ENCODE data around the gene LDHAL6B. TPM values are rescaled to one million over a fixed set of nuclear protein-coding genes. Genes with fewer than 3 reads are reported as not detected.

LDHAL6B gene
- total RNA-seq, 1 donor from 2014 or later: not detected

DNA sequence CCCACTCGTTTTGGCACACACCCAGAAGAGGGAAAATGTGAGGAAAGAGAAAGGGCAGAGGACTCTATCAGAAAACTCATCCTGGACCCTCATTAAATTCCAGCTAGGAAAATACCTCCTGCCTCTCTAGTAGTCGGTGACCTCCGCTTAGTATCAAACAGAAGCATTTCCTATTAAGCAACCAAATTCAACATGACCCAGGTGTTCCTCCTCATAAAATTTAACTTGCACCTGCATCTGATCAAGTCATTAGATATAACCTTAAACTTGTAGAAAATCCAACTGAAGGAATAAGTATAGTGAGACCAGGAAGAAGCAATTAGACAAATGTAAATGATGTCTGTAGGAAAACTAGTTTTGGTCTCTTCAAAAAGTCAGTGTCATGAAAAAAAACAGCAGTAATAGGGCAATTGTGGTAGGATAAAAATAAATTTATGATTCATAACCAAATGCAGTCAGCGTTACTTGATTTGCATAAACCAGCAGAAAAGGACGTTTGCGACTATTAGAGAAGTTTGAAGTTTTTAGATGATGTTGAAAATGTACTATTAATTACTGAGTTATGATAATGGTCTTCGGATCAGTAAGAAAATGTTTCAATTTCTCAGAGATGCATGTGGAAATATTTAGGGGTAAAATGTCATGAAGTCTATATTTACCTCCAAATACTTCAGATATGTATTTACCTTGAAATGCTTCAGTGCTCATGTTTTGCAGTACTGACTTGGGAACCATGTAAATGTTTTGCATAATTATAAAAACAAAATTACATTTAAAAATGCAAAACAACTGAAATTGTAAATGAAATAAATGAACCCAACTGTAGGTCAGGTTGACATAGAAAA is 44.6 kb downstream of the LDHAL6B start:
- DNase-seq (ENCODE audit: low spot score): no peak
- Mint-ChIP-seq H3K4me3 (ENCODE audit: low read depth) (no peak overlapping the region), H3K27me3 (ENCODE audit: low read depth) (no peaks in the 10 kb centered on the region), H3K9me3 (no peaks in the 10 kb centered on the region), H3K36me3 (ENCODE audit: low read depth) (peaks cover 29% of the 10 kb centered on the region), H3K4me1 (ENCODE audit: low read depth) (peaks cover 46% of the 10 kb centered on the region), H3K27ac (peak overlapping the region; percentile 56)
- intact Hi-C loops (cut with micrococcal nuclease): loop anchor here (10.0 kb wide), 1 partner anchor 266 kb away; the partner anchor contains the start of gene RNF111

DNA sequence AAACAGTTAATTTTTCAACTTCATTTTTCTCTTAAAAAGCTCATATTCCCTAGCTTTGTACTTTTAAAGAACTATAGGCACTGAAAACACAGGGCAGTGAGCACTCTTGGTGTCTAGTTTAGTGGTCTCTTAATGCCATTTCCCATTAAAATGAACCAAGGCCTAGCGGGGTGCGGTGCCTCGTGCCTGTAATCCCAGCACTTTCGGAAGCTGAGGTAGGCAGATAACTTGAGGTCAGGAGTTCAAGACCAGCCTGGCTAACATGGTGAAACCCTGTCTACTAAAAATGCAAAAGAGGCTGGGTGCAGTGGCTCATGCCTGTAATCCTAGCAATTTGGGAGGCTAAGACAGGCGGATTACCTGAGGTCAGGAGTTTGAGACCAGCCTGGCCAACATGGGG is 45.5 kb downstream of the LDHAL6B start:
- peaks cover 55% of the 10 kb centered on the region for H3K4me1 Mint-ChIP-seq (ENCODE audit: low read depth)
- H3K9me3 Mint-ChIP-seq: no peaks in the 10 kb centered on the region
- H3K36me3 Mint-ChIP-seq (ENCODE audit: low read depth): peaks cover 30% of the 10 kb centered on the region
- no peak overlapping the region for H3K27ac Mint-ChIP-seq
- DNase-seq (ENCODE audit: low spot score): no peak
- H3K27me3 Mint-ChIP-seq (ENCODE audit: low read depth): no peaks in the 10 kb centered on the region
- intact Hi-C loops (cut with micrococcal nuclease): loop anchor here (10.0 kb wide), 1 partner anchor 267 kb away; the partner anchor contains the start of gene RNF111
- no peak overlapping the region for H3K4me3 Mint-ChIP-seq (ENCODE audit: low read depth)

DNA sequence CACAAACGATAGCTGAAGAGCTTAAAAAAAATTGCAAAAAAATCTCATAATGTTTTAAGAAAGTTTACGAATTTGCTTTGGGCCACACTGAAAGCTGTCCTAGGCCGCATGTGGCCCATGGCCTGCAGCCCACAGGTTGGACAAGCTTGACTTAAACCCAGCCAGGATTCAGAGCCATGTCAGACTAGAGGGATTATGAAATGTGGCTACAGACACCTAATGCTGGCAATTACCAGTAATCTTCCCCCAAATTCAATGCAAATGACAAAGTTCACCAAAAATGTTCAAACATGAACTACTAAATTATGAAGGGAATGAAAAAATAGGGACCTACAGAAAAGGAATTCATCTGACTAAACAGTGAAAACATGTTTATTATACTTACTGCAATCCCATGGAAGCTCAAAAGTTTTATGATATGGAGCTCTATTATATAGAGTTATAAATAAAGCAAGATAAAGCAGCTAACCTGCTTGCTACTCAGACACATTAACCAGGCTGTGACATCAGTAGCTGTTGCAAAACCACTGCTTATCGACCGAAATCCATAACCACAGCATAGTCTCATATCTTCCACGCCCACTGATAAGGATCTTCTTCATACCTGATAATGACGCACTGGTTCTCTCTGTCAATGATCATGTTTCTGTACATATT is 49.2 kb downstream of the LDHAL6B start:
- no peaks in the 10 kb centered on the region for H3K9me3 Mint-ChIP-seq
- H3K4me3 Mint-ChIP-seq (ENCODE audit: low read depth): peak overlapping the region; percentile 22
- intact Hi-C loops (cut with micrococcal nuclease): loop anchor here (1.0 to 10.0 kb wide), 4 partner anchors 44 to 271 kb away; partner anchors contain the start of genes MYO1E and RNF111
- H3K27me3 Mint-ChIP-seq (ENCODE audit: low read depth): peaks cover 1% of the 10 kb centered on the region
- H3K27ac Mint-ChIP-seq: peak overlapping the region; percentile 41
- DNase-seq (ENCODE audit: low spot score): peak; percentile 58
- H3K36me3 Mint-ChIP-seq (ENCODE audit: low read depth): peaks cover 35% of the 10 kb centered on the region
- peaks cover 53% of the 10 kb centered on the region for H3K4me1 Mint-ChIP-seq (ENCODE audit: low read depth)

DNA sequence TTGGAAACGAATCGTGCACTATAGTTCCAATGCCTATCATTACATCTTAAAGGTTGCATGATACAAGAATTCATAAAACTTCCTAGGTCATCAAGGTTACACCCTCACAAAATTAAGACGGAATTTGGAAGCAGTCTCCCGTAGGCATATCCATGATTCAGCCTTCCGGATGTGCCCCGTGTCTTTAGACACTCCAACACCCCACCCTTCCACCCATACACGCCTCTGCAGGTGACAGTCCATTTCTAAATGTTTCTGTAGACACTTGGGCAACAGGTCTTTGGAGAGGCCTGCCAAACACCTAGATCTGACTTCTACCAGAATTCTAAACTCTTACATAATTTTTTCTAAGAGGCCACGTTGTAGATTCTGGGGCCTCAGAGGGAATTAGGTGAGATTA is 49.8 kb downstream of the LDHAL6B start:
- Mint-ChIP-seq H3K36me3 (ENCODE audit: low read depth) (peaks cover 39% of the 10 kb centered on the region), H3K4me1 (ENCODE audit: low read depth) (peaks cover 50% of the 10 kb centered on the region), H3K27me3 (ENCODE audit: low read depth) (peaks cover 1% of the 10 kb centered on the region), H3K27ac (peak overlapping the region; percentile 35), H3K4me3 (ENCODE audit: low read depth) (no peak overlapping the region), H3K9me3 (no peaks in the 10 kb centered on the region)
- no peak for DNase-seq (ENCODE audit: low spot score)
- intact Hi-C loops (cut with micrococcal nuclease): loop anchor here (1.0 to 10.0 kb wide), 4 partner anchors 44 to 272 kb away; partner anchors contain the start of genes MYO1E and RNF111

DNA sequence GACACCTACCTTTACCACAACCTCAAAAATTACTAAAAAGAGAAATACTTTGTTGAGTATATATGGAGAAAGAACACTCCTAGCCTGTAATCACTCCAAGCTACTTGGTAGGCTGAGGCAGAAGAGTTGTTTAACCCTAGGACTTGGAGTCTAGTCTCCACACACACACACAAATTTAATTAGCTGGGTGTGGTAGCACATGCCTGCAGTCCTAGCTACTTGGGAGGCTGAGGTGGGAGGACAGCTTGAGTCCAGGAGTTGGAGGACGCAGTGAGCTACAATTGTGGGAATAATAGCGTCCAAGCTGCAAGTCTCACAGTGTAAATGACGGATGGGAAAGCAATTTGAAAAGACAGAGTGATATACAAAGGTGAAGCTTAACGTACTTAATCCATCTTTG is 50.5 kb downstream of the LDHAL6B start:
- Mint-ChIP-seq H3K9me3 (no peaks in the 10 kb centered on the region), H3K36me3 (ENCODE audit: low read depth) (peaks cover 41% of the 10 kb centered on the region), H3K4me3 (ENCODE audit: low read depth) (no peak overlapping the region), H3K27ac (peak overlapping the region; percentile 42), H3K27me3 (ENCODE audit: low read depth) (peaks cover 1% of the 10 kb centered on the region), H3K4me1 (ENCODE audit: low read depth) (peaks cover 51% of the 10 kb centered on the region)
- intact Hi-C loops (cut with micrococcal nuclease): loop anchor here (5.0 to 10.0 kb wide), 3 partner anchors 95 to 272 kb away; partner anchors contain the start of genes MYO1E and RNF111
- no peak for DNase-seq (ENCODE audit: low spot score)

Other genes starting within 250 kb of the LDHAL6B start
- 36.4 and 36.9 TPM in 2 replicates for gene RNF111, start 219.2 kb upstream of the LDHAL6B start, total RNA-seq
- gene CCNB2, start 101.7 kb upstream of the LDHAL6B start, total RNA-seq: 57.5 and 59.2 TPM in 2 replicates
- 71.3 and 72.7 TPM in 2 replicates for gene MYO1E, start 166.0 kb downstream of the LDHAL6B start, total RNA-seq
- gene FAM81A, start 231.3 kb downstream of the LDHAL6B start, total RNA-seq: 0.69 and 1.1 TPM in 2 replicates